ENCODE data around the gene IPO13. TPM values are rescaled to one million over a fixed set of nuclear protein-coding genes. Genes with fewer than 3 reads are reported as not detected.
A peak's percentile ranks its signal among the peaks of the same experiment; 100 is the strongest.

The IPO13 gene
- total and polyA plus RNA-seq, 10 donors, result 10.5 to 27.4 (median 19.0) TPM

DNA sequence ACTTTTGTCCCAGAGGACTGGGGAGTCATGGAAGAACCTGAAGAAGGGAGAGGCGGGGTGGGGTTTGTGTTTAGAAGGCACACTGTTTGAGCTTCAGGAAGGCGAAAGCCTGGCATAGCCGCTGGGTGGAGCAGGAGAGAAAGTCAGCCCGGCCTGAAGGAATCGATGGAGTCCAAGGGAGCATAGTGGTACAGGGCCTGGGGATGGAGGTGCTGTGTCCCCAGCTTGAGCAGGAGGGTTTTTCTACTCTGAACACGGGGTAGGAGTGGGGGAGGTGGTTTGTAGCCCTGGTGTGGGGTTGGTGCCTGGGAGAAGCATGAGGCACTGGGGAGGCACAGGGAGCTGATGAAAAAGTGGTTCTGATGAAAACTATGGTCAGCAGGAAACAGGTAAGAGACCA is 40.0 kb downstream of the IPO13 start:
- no peak for TF ChIP-seq CTCF (IDR thresholded peaks at IDR 0.05 in 8 of 11, conservative IDR thresholded peaks at IDR 0.05 in 3 of 11)
- TF ChIP-seq POLR2AphosphoS5 (IDR thresholded peaks at IDR 0.05), result no peak
- TF ChIP-seq POLR2A (IDR thresholded peaks at IDR 0.05), result no peak
- no peak for DNase-seq
- 84 to 90% (median 87%) methylated on average over 6 of the region's 6 CpGs for WGBS, 5 donors
- Histone ChIP-seq H3K4me3 (no peak overlapping the region), H3K27ac (no peak overlapping the region), H3K9me3 (no peaks in the 10 kb centered on the region), H3K4me1 (peaks cover 0 to 32% (median 11%) of the 10 kb centered on the region in 6 donors), H3K36me3 (peaks cover 0 to 18% (median 0%) of the 10 kb centered on the region in 6 donors), H3K27me3 (replicated peaks in 1 of 7) (no peaks in the 10 kb centered on the region)
- intact Hi-C loops (cut with DNase I; ENCODE audit: low total_unique reads), result no loop called here

DNA sequence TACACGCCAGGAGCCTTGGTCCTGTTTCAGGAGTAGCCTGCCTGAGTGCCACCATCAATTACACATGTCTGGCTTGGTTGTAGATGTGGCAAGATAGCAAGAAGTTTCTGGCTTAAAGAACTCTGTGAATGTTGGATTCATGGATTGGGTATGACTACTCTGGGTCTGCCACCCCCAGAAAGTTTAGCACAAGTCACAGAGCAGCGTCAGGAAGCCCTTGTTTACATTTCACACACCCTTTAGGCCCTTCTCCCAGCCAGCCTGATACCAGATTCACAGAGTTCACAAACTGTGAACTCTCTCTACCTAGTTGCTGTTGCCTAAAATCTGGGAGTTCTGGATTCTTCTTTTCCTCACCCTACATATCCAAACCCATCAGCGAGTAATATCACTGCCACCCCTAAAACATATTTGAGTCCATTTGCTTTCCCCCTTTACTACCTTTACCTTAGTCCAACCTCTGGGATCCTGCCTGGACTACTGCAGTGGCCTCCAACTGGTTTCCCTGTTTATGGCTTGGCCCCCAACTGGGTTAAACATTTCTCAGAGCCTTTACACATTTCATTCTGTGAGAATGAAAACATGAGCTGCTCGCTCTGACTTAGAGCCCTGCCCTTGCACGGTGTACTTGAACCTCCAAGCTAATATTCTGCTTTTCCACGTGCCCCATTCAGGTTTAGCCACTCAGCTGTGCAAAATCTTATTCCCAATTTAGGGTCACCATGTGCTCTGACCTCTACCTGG is 40.6 kb downstream of the IPO13 start:
- no peaks in the 10 kb centered on the region for H3K9me3 ChIP-seq
- WGBS, 5 donors, result 85 to 94% (median 89%) methylated on average over 6 of the region's 6 CpGs

GRCh38 chr1:43990271-43991199 is 43.8 kb downstream of the IPO13 start:
- DNase-seq, result peak; percentile 77
- Histone ChIP-seq H3K27ac (peak overlapping the region in 6 of 8 donors; percentile 65 to 84 (median 80)), H3K27me3 (replicated peaks in 1 of 7) (no peaks in the 10 kb centered on the region), H3K9me3 (no peaks in the 10 kb centered on the region), H3K36me3 (peaks cover 0 to 7% (median 0%) of the 10 kb centered on the region in 6 donors), H3K4me3 (peak overlapping the region in 7 of 8 donors; percentile 56 to 91 (median 85)), H3K4me1 (peaks cover 3 to 46% (median 25%) of the 10 kb centered on the region in 6 donors)
- intact Hi-C loops (cut with DNase I; ENCODE audit: low total_unique reads), result no loop called here
- WGBS, 5 donors, result 70 to 78% (median 75%) methylated on average over 16 to 19 of the region's 19 CpGs
- TF ChIP-seq CTCF (IDR thresholded peaks at IDR 0.05 in 8 of 11, conservative IDR thresholded peaks at IDR 0.05 in 3 of 11), result no peak
- no peak for TF ChIP-seq POLR2A (IDR thresholded peaks at IDR 0.05)
- TF ChIP-seq POLR2AphosphoS5 (IDR thresholded peaks at IDR 0.05), result no peak

More for the DNA sequence above, 40.6 kb downstream of the IPO13 start:
- H3K27me3 ChIP-seq (replicated peaks in 1 of 7), result no peaks in the 10 kb centered on the region
- H3K36me3 ChIP-seq, result peaks cover 0 to 18% (median 0%) of the 10 kb centered on the region in 6 donors
- intact Hi-C loops (cut with DNase I; ENCODE audit: low total_unique reads), result no loop called here
- peaks cover 2 to 36% (median 17%) of the 10 kb centered on the region in 6 donors for H3K4me1 ChIP-seq
- DNase-seq, result no peak
- H3K27ac ChIP-seq, result no peak overlapping the region
- TF ChIP-seq CTCF (IDR thresholded peaks at IDR 0.05 in 8 of 11, conservative IDR thresholded peaks at IDR 0.05 in 3 of 11), result no peak
- no peak for TF ChIP-seq POLR2A (IDR thresholded peaks at IDR 0.05)
- no peak for TF ChIP-seq POLR2AphosphoS5 (IDR thresholded peaks at IDR 0.05)
- H3K4me3 ChIP-seq, result no peak overlapping the region

DNA sequence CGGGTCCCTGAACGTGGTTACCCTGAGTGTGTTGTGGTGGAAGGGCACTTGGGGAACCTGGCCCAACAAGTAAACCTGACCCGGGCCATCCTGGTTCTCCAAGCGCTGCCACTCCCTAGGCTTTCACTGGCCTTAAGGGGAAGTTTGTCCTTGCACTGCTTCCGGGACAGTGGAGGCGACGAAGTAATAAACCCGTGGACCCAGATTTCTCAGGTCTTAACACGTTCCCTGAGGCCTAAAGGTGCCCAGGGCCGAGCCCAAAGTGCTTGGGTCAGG is 44.4 kb downstream of the IPO13 start:
- intact Hi-C loops (cut with DNase I; ENCODE audit: low total_unique reads), result no loop called here
- H3K4me3 ChIP-seq, result peak overlapping the region; percentile 56 to 91 (median 82)
- 0 to 5% (median 1%) methylated on average over 4 to 10 of the region's 10 CpGs for WGBS, 5 donors

More for the DNA sequence above, 44.4 kb downstream of the IPO13 start:
- DNase-seq, result no peak
- no peaks in the 10 kb centered on the region for H3K9me3 ChIP-seq
- peak overlapping the region in 7 of 8 donors; percentile 39 to 84 (median 79) for H3K27ac ChIP-seq
- H3K27me3 ChIP-seq (replicated peaks in 1 of 7), result no peaks in the 10 kb centered on the region
- H3K4me1 ChIP-seq, result peaks cover 3 to 46% (median 25%) of the 10 kb centered on the region in 6 donors
- peaks cover 0 to 1% (median 0%) of the 10 kb centered on the region in 6 donors for H3K36me3 ChIP-seq
- TF ChIP-seq POLR2AphosphoS5 (IDR thresholded peaks at IDR 0.05), result no peak
- no peak for TF ChIP-seq CTCF (IDR thresholded peaks at IDR 0.05 in 8 of 11, conservative IDR thresholded peaks at IDR 0.05 in 3 of 11)
- TF ChIP-seq POLR2A (IDR thresholded peaks at IDR 0.05), result no peak

Data from spleen (tissue), 11 donors.